H1 (cell line): ENCODE results near the gene TMEM229B. TPM values are rescaled to one million over a fixed set of nuclear protein-coding genes. Genes with fewer than 3 reads are reported as not detected.

ENCODE experiments used
- CTCF ChIA-PET: fragments of 300-600 bp; sonication (Branson Sonifier 250); formaldehyde crosslinking; loops from one replicate; lab custom pipeline; 2021; ENCODE audit not compliant: partially characterized antibody; lab: Charles Lee
- POLR2A ChIA-PET: fragments of 300-600 bp; sonication (Branson Sonifier 250); formaldehyde crosslinking; loops from one replicate; lab custom pipeline; 2021; ENCODE audit warnings: inconsistent platforms; ENCODE audit not compliant: partially characterized antibody; lab: Charles Lee
- DNase-seq, 2 experiments: peaks; one replicate each; pipeline versions ENCODE4 v3.0.0 to v3.0.0-alpha.2; 2010 to 2022; ENCODE audit warnings: low spot score in 2 of 2, low read depth in 1 of 2, mixed read lengths in 1 of 2
- FAIRE-seq: peaks from 2 replicates; lab custom pipeline; 2011; peaks lifted over from hg19 to GRCh38; lab: Jason Lieb, UNC
- H2AFZ ChIP-seq: 2 replicates; pipeline ENCODE4 v1.8.1; 2012; ENCODE audit warnings: low read length, inconsistent platforms
- H2AK5ac ChIP-seq: 2 replicates; pipeline ENCODE4 v1.6.1; 2013; ENCODE audit warnings: low read depth, low read length
- H2BK120ac ChIP-seq: replicated peaks from 2 replicates; pipeline ENCODE3; 2013; ENCODE audit warnings: low read depth, low read length, inconsistent platforms
- H2BK12ac ChIP-seq: 2 replicates; pipeline ENCODE4 v1.6.1; 2013; ENCODE audit warnings: low read depth, low read length
- H2BK15ac ChIP-seq: 2 replicates; pipeline ENCODE4 v1.6.1; 2013; ENCODE audit warnings: low read length
- H2BK20ac ChIP-seq: 2 replicates; pipeline ENCODE4 v1.6.1; 2013; ENCODE audit warnings: low read length
- H2BK5ac ChIP-seq: 2 replicates; pipeline ENCODE4 v1.6.1; 2013; ENCODE audit warnings: low read depth, low read length
- H3K14ac ChIP-seq: 2 replicates; pipeline ENCODE4 v1.6.1; 2013; ENCODE audit warnings: inconsistent platforms; ENCODE audit not compliant: insufficient read length
- H3K18ac ChIP-seq: 2 replicates; pipeline ENCODE4 v1.6.1; 2013; ENCODE audit warnings: low read length; ENCODE audit errors: extremely low read depth
- H3K23ac ChIP-seq: 2 replicates; pipeline ENCODE4 v1.6.1; 2013; ENCODE audit warnings: inconsistent platforms; ENCODE audit not compliant: insufficient read length
- H3K23me2 ChIP-seq: 2 replicates; pipeline ENCODE4 v1.6.1; 2013; ENCODE audit warnings: low read depth, low read length
- H3K27ac ChIP-seq: 2 replicates; pipeline ENCODE4 v1.6.1; 2011; ENCODE audit warnings: low read depth, low read length, inconsistent platforms
- H3K27me3 ChIP-seq, 4 experiments: replicated peaks in 1 of 4; 1 replicate in 1 of 4; 2 replicates in 3 of 4; pipeline versions ENCODE4 v1.6.1 to v1.8.1; 2011 to 2013; ENCODE audit warnings: low read length in 3 of 4, mild to moderate bottlenecking in 3 of 4, inconsistent platforms in 2 of 4, mixed read lengths in 2 of 4, moderate library complexity in 1 of 4; ENCODE audit not compliant: control insufficient read depth in 3 of 4, insufficient read depth in 3 of 4; ENCODE audit errors: extremely low read depth in 1 of 4
- H3K36me3 ChIP-seq, 4 experiments: 2 replicates each; pipeline versions ENCODE4 v1.6.1 to v1.8.1; 2011 to 2013; ENCODE audit warnings: mild to moderate bottlenecking in 4 of 4, low read length in 3 of 4, moderate library complexity in 2 of 4, control low read depth in 1 of 4, inconsistent platforms in 1 of 4; ENCODE audit not compliant: insufficient read depth in 4 of 4, control insufficient read depth in 2 of 4
- H3K4ac ChIP-seq: replicated peaks from 2 replicates; pipeline ENCODE3; 2013; ENCODE audit warnings: low read length, low read depth, mixed read lengths, inconsistent platforms; ENCODE audit not compliant: insufficient read length
- H3K4me1 ChIP-seq, 4 experiments: replicated peaks in 1 of 4; 1 replicate in 1 of 4; 2 replicates in 3 of 4; pipeline versions ENCODE4 v1.6.1 to v1.8.1; 2011 to 2013; ENCODE audit warnings: low read length in 3 of 4, inconsistent platforms in 2 of 4, mixed read lengths in 1 of 4; ENCODE audit not compliant: insufficient read depth in 4 of 4, control insufficient read depth in 3 of 4
- H3K4me2 ChIP-seq, 2 experiments: 2 replicates each; pipeline versions ENCODE4 v1.6.1 to v1.8.1; 2011 to 2013; ENCODE audit warnings: low read depth in 2 of 2, low read length in 2 of 2, control low read depth in 1 of 2, inconsistent platforms in 1 of 2, mild to moderate bottlenecking in 1 of 2; ENCODE audit not compliant: insufficient read depth in 1 of 2
- H3K4me3 ChIP-seq, 4 experiments: fragments of 200-600, 300-600 bp in 1 of 4; sonication (generic), shearing (Covaris generic), sonication (Bioruptor Twin) in 1 of 4; 2 replicates each; pipeline versions ENCODE4 v1.5.1 to v1.8.1; 2011 to 2016; ENCODE audit warnings: low read length in 4 of 4, low read depth in 3 of 4, control low read depth in 2 of 4, inconsistent platforms in 2 of 4, mild to moderate bottlenecking in 2 of 4, mixed read lengths in 1 of 4, moderate library complexity in 1 of 4; ENCODE audit not compliant: insufficient read depth in 2 of 4; ENCODE audit errors: extremely low read depth in 1 of 4
- H3K56ac ChIP-seq: replicated peaks from 2 replicates; pipeline ENCODE3; 2013; ENCODE audit warnings: low read depth, mild to moderate bottlenecking, mixed read lengths, low read length, inconsistent platforms; ENCODE audit not compliant: insufficient read length
- H3K79me1 ChIP-seq: 2 replicates; pipeline ENCODE4 v1.6.1; 2013; ENCODE audit warnings: low read depth, low read length, control low read depth
- H3K79me2 ChIP-seq, 2 experiments: 2 replicates each; pipeline versions ENCODE4 v1.6.1 to v1.8.1; 2012 to 2013; ENCODE audit warnings: low read length in 2 of 2, mild to moderate bottlenecking in 2 of 2, inconsistent platforms in 1 of 2; ENCODE audit not compliant: insufficient read depth in 2 of 2, control insufficient read depth in 1 of 2
- H3K9ac ChIP-seq, 4 experiments: replicated peaks in 1 of 4; 1 replicate in 1 of 4; 2 replicates in 3 of 4; pipeline versions ENCODE4 v1.6.1 to v1.8.1; 2011 to 2013; ENCODE audit warnings: low read depth in 3 of 4, low read length in 3 of 4, control low read depth in 2 of 4, mild to moderate bottlenecking in 2 of 4, moderate library complexity in 2 of 4, inconsistent platforms in 1 of 4; ENCODE audit errors: extremely low read depth in 1 of 4
- H3K9me3 ChIP-seq, 2 experiments: 2 replicates each; pipeline versions ENCODE4 v1.6.1 to v1.8.1; 2012 to 2013; ENCODE audit warnings: mild to moderate bottlenecking in 2 of 2, moderate library complexity in 2 of 2, control low read depth in 1 of 2, inconsistent platforms in 1 of 2, low read depth in 1 of 2, low read length in 1 of 2, mixed read lengths in 1 of 2; ENCODE audit not compliant: insufficient read depth in 2 of 2
- H4K20me1 ChIP-seq, 2 experiments: replicated peaks in 1 of 2; 2 replicates each; pipeline versions ENCODE3 to v1.8.1; 2011 to 2013; ENCODE audit warnings: inconsistent platforms in 2 of 2, low read length in 2 of 2, mild to moderate bottlenecking in 1 of 2; ENCODE audit not compliant: insufficient read depth in 2 of 2, control insufficient read depth in 1 of 2
- H4K5ac ChIP-seq: 2 replicates; pipeline ENCODE4 v1.6.1; 2013; ENCODE audit warnings: low read length, low read depth, mixed read lengths, inconsistent platforms; ENCODE audit not compliant: insufficient read length
- H4K8ac ChIP-seq: 2 replicates; pipeline ENCODE4 v1.8.0; 2013; ENCODE audit warnings: mild to moderate bottlenecking, moderate library complexity, low read length, inconsistent platforms; ENCODE audit not compliant: insufficient read depth; ENCODE audit errors: extremely low read depth
- H4K91ac ChIP-seq: replicated peaks from 2 replicates; pipeline ENCODE3; 2013; ENCODE audit warnings: low read length, mixed read lengths, inconsistent platforms; ENCODE audit not compliant: insufficient read length
- ATF3 ChIP-seq: IDR thresholded peaks from 2 replicates; pipeline ENCODE4 v1.6.1; 2011; ENCODE audit warnings: low read depth, mild to moderate bottlenecking, low read length; ENCODE audit not compliant: insufficient read depth
- CEBPB ChIP-seq: IDR thresholded peaks from 2 replicates; pipeline ENCODE4 v1.6.1; 2012; ENCODE audit warnings: low read depth, low read length
- CREB1 ChIP-seq: IDR thresholded peaks from 2 replicates; pipeline ENCODE4 v1.6.1; 2012; ENCODE audit warnings: inconsistent platforms
- EP300 ChIP-seq, 2 experiments: IDR thresholded peaks; 1 replicate in 1 of 2; 2 replicates in 1 of 2; pipeline ENCODE4 v1.6.1; 2011 to 2012; ENCODE audit warnings: low read depth in 2 of 2, low read length in 2 of 2, mild to moderate bottlenecking in 2 of 2, borderline replicate concordance in 1 of 2, inconsistent platforms in 1 of 2, moderate library complexity in 1 of 2
- GABPA ChIP-seq: IDR thresholded peaks from 2 replicates; pipeline ENCODE4 v1.6.1; 2011; ENCODE audit warnings: mild to moderate bottlenecking, low read length, moderate library complexity, borderline replicate concordance; ENCODE audit not compliant: insufficient read depth
- HDAC2 ChIP-seq, 2 experiments: fragments of 300-600 bp in 1 of 2; sonication (generic) in 1 of 2; IDR thresholded peaks; 2 replicates each; pipeline ENCODE4 v1.6.1; 2011 to 2012; ENCODE audit warnings: low read depth in 2 of 2, low read length in 2 of 2, mild to moderate bottlenecking in 2 of 2, moderate library complexity in 2 of 2, borderline replicate concordance in 1 of 2, inconsistent platforms in 1 of 2
- KDM4A ChIP-seq: IDR thresholded peaks from one replicate; pipeline ENCODE4 v1.7.1; 2012; ENCODE audit warnings: low read depth, mild to moderate bottlenecking, moderate library complexity, low read length, inconsistent platforms; ENCODE audit not compliant: severe bottlenecking
- RNF2 ChIP-seq: fragments of 200-900, 300-1000 bp; sonication (generic); IDR thresholded peaks from 2 replicates; pipeline ENCODE4 v1.7.1; 2016; ENCODE audit warnings: borderline replicate concordance, low read depth, mild to moderate bottlenecking, antibody characterized with exemption, low read length; ENCODE audit not compliant: poor library complexity, severe bottlenecking; ENCODE audit errors: missing control alignments
- SRF ChIP-seq: IDR thresholded peaks from 2 replicates; pipeline ENCODE4 v1.6.1; 2011; ENCODE audit warnings: mild to moderate bottlenecking, low read depth, low read length, moderate library complexity
- SUZ12 ChIP-seq: fragments of 200-600 bp; sonication (generic); IDR thresholded peaks from 2 replicates; pipeline ENCODE4 v1.6.1; 2012; ENCODE audit warnings: mild to moderate bottlenecking, inconsistent platforms, low read length, moderate library complexity, mixed read lengths
- TAF1 ChIP-seq: IDR thresholded peaks from 2 replicates; pipeline ENCODE4 v1.6.1; 2011; ENCODE audit warnings: mild to moderate bottlenecking, low read depth, low read length
- YY1 ChIP-seq: IDR thresholded peaks from 2 replicates; pipeline ENCODE4 v1.6.1; 2011; ENCODE audit warnings: low read depth, mild to moderate bottlenecking, low read length
- WGBS, 2 experiments: shearing (Covaris generic) in 1 of 2; methylation state at CpG; one replicate each; pipeline versions ENCODE4 v1.1.6 to v1.1.7; 2013 to 2015; ENCODE audit warnings: low lambda C conversion rate in 2 of 2, mixed read lengths in 2 of 2, inconsistent platforms in 1 of 2, low coverage in 1 of 2, missing lambda C conversion rate in 1 of 2; ENCODE audit not compliant: insufficient replicate concordance in 2 of 2, insufficient coverage in 1 of 2, insufficient read length in 1 of 2; ENCODE audit errors: extremely low coverage in 1 of 2, missing lambda C conversion rate in 1 of 2; 5-methylcytosine and 5-hydroxymethylcytosine counted together
- polyA plus RNA-seq, 7 experiments: library from polyadenylated mRNA; depleted of rRNA in 3 of 7; stranded (reverse) in 5 of 7; unstranded in 2 of 7; fragments of >200 nt in 5 of 7; fragments of 200-250 nt in 2 of 7; gene quantifications; 1 replicate in 5 of 7; 2 replicates in 1 of 7; 4 replicates in 1 of 7; pipeline versions ENCODE4 v1.2.1 to v1.2.3, GENCODE V29; 2011 to 2013; ENCODE audit warnings: missing spikeins in 2 of 7, mixed read lengths in 2 of 7
- total RNA-seq: library from RNA; stranded (reverse); fragmentation: NEBNext Ultra II Directional; extraction: Animal tissue kit (Norgen Biotek cat#: 25700); gene quantifications from 2 replicates; pipeline ENCODE4 v1.2.1, GENCODE V29; 2021

TMEM229B gene
- total and polyA plus RNA-seq, 2 of the 8 experiments (the other 6 are each of a cell fraction or from before 2014, with no cell fraction given), result 0.73 to 0.85 TPM

DNA sequence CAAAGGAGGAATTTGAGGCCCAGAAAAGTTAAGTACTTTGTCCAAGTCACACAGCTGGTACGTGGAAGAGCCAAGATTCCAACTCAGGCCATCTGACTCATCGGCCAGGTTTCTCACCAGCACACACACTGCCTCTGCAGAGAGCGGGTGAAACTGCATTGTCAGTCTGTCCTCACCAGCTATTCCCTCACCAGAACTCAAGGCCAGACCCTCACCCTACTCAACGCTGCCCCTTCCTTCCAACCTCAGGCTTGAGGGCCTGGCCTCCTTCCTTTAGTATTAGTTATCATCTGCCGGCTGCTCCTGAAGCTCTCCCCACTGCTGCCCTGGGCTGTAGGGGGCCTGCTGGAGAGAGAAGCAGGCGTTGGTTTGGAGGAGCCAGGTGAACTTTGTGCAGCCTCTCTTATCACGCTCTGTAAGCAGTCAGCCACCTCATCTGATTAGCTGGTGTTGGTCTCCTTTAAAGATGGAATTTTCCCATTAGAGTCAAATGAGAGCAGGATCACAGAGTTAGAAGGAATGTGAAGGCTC lies 60.0 kb downstream of the TMEM229B start:
- WGBS, 2 experiments, result 71% methylated on average over 7 of the region's 7 CpGs; no CpG with 5 or more reads in 1 of the 2 experiments
- no peak overlapping the region for H2BK5ac ChIP-seq
- ChIA-PET POLR2A (interaction anchor here (2.1 kb wide), 1 partner anchor 8 kb away, joined by 7 read pairs; no protein-coding TSS in a partner anchor), CTCF (interaction anchor here (0.6 to 21.6 kb wide), 32 partner anchors 11 to 276 kb away, joined by 3 to 446 read pairs (median 16); partner anchors contain the start of genes PIGH and PLEKHH1)
- H3K14ac ChIP-seq, result no peak overlapping the region
- H4K20me1 ChIP-seq, result no peaks in the 10 kb centered on the region
- no peak overlapping the region for H4K8ac ChIP-seq
- H2BK20ac ChIP-seq, result no peak overlapping the region
- H3K4ac ChIP-seq, result no peak overlapping the region
- H3K18ac ChIP-seq, result peak overlapping the region; percentile 27; the same call in 1 of the 2 replicates
- no peak overlapping the region for H2BK120ac ChIP-seq
- H3K4me2 ChIP-seq, result no peak overlapping the region
- no peak overlapping the region; a peak in 1 of 7 replicates for H3K9ac ChIP-seq
- H2AFZ ChIP-seq, result no peak overlapping the region
- H4K91ac ChIP-seq, result no peak overlapping the region
- no peak overlapping the region for H2BK15ac ChIP-seq
- H3K79me2 ChIP-seq, result no peaks in the 10 kb centered on the region
- no peaks in the 10 kb centered on the region for H3K27me3 ChIP-seq
- H3K27ac ChIP-seq, result no peak overlapping the region
- no peak for FAIRE-seq
- no peak overlapping the region for H3K4me3 ChIP-seq
- H2BK12ac ChIP-seq, result no peak overlapping the region
- no peak overlapping the region for H2AK5ac ChIP-seq
- DNase-seq, result no peak
- peaks cover 0 to 7% (median 2%) of the 10 kb centered on the region in 4 experiments; a peak in 3 of 7 replicates for H3K4me1 ChIP-seq
- H3K56ac ChIP-seq, result no peak overlapping the region
- H3K23ac ChIP-seq, result no peak overlapping the region
- H3K9me3 ChIP-seq, result no peaks in the 10 kb centered on the region
- H3K23me2 ChIP-seq, result no peaks in the 10 kb centered on the region
- no peaks in the 10 kb centered on the region for H3K36me3 ChIP-seq
- H3K79me1 ChIP-seq, result no peaks in the 10 kb centered on the region
- H4K5ac ChIP-seq, result no peak overlapping the region
- TF ChIP-seq GABPA (no peak), SRF (no peak), KDM4A (no peak), YY1 (no peak), ATF3 (no peak), EP300 (IDR thresholded peaks at IDR 0.05; ENCODE audit: borderline replicate concordance in 1 of 2, low read depth in 2 of 2, low read length in 2 of 2) (no peak), CEBPB (no peak), HDAC2 (IDR thresholded peaks at IDR 0.05; ENCODE audit: borderline replicate concordance in 1 of 2, low read depth in 2 of 2, low read length in 2 of 2) (no peak), TAF1 (no peak), SUZ12 (no peak), CREB1 (no peak), RNF2 (no peak)
